DMS 273 (cell line): Measurements from ENCODE around the gene RBMS1.
A peak's percentile ranks its signal among the peaks of the same experiment; 100 is the strongest.

Source experiments
- DNase-seq: peaks from one replicate; lab custom pipeline; 2025; ENCODE audit not compliant: unreplicated experiment; lab: John Stamatoyannopoulos, UW

The RBMS1 gene

GRCh38 chr2:160258492-160258805 lies 235.2 kb downstream of the RBMS1 start:
- no peak for DNase-seq

DNA sequence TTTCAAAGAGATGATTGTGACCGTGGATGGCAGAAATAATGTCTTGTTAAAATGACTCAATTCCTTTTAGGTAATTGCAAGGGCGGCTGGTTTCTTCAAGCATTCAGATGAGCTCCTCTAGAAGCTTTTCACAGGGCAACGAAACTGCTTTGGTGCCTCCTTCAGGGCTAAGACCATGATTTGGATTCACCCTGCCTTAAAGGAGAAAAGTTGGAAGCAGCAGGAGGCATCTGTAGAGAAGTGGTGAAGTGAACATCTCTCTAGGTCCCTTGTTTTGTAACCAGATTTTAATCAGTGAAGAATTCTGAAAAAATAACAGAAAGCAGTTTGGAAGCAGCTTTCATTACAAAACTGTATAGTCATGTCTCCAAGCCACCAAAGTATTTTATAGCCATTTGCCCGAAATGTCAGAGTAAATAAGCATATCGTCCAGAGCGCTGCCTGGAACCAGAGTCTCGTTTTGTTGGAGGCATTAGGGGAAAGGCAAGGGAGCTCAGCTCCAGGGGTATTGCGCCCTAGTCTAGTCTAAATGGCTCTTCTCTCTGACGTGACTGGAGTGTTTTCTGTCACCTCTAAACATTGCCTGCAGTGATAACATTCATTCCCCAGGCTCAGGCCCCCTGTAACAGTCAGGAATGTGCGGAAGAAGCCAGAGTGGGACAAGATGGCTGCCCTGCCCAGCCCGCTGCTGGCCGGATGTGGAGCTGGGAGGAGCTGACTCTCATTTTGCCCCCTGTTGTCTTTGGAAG lies 235.7 kb downstream of the RBMS1 start:
- DNase-seq: no peak

DNA sequence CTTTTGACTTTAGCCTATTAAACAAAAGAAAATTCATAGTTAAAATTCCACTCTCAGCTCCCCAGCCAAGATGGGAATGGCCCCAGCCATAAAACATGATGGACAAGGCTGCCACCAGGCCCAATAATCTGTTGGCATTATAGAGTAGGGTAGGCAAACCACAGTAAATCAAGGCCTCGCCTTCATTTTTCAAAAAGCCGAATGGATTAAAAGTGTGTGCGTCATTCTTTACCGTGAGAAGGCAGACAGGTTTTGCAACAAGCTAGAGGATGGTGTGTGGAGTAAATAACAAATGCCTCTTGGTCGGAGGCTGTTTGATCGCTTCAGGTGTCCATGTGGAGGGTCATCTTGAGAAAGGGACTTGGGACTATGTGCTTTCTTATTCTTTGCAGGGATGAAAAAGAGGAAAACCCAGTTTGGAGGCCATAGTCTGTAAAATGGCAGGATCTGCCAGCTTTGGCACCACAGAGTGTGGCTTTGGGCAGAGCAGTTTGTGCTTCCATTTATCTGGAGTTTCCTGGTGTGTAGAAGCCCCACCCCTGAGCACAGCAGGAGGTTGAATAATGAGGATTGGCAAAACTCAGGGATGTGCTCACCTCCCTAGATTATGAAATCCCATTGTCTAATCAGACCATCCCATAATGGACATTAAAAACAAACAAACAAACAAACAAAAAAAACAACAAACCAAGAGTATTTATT lies 236.4 kb downstream of the RBMS1 start:
- no peak for DNase-seq

GRCh38 chr2:160256507-160256906 lies 237.1 kb downstream of the RBMS1 start:
- no peak for DNase-seq

GRCh38 chr2:160255408-160255807 lies 238.2 kb downstream of the RBMS1 start:
- DNase-seq: no peak

DNA sequence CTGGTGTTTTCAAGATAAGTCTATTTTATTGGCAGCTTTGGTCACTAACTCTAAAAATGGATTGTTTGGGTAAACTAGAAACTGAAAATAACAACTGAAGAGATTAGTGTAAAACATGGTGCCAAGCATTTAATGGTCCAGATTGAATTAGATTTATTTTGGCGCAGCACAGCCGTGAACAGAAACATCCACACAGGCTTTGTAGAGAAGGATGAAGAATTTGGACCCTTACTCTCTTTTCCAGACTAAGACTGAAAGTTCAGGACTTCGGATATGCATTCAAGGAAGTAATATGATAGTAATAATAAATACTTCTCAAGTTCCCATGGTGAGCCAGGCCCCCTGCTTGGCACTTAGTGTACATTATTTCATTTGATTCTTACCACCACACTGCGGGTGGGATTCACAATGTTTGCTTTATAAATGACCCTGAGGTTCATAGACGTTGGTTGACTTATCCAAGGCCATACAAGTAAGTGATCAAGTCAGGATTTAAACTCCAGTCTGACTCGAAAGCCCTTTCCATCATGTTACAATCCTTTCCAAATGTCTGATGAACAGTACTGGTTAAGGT lies 239.3 kb downstream of the RBMS1 start:
- DNase-seq: no peak

DNA sequence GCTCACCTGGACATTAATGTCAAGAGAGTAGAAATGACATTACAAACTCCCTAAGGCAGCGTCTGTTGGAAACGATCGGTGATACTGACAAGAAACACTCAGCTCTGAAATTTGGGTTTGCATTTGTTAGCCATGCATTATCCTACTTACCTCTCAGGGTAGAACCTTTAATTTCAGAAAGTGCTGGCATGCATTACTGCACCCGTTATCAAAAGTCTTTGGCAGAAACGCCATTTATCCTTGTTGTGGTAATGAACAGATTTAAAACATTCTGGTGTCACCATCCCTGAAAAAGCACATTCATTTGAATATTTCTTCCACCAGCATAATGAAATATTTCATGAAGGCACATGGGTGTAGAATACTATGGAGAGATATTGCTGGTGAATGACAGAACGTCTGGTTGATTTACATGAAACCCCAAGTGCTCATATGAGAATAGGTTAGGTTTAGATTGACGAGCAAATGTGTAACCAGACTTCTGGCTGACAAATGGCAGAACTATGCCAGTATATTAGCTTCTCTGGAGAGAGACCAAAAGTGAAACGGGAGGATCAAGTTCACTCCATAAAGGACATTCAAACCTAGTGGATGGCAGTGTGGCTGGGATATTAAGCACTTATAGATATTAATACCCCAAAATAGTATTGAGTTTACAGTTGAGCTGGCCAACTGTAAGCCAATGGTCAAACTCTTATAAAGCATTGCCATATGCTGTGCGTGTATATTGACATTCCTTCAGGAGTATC lies 240.0 kb downstream of the RBMS1 start:
- no peak for DNase-seq

GRCh38 chr2:160252900-160253299 lies 240.7 kb downstream of the RBMS1 start:
- DNase-seq: no peak

GRCh38 chr2:160252278-160252887 lies 241.2 kb downstream of the RBMS1 start:
- peak; percentile 58 for DNase-seq

DNA sequence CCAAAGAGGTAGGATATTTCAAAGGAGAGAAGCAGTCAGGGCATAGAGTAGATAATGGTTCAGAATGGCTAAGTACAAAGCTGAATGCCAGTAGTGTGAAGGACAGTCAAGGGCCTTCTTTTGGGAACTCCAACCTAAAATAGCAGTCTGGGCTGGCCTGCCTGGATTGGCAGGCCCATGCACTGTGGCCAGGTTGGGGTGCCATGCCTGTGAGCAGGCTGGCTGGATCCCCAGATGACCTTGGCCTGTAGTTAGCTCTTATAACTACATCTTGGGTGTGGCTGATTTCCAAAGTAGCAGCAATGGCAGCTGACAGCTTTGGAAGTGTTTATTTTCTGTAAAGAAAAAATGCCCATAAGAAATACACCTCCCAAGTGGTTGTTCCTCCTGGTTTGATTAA lies 242.0 kb downstream of the RBMS1 start:
- DNase-seq: no peak

GRCh38 chr2:160249876-160250275 lies 243.7 kb downstream of the RBMS1 start:
- DNase-seq: no peak

- DNase-seq: peak; percentile 15
These were observed 246.1 kb downstream of the RBMS1 start for GRCh38 chr2:160247296-160248035.

DNA sequence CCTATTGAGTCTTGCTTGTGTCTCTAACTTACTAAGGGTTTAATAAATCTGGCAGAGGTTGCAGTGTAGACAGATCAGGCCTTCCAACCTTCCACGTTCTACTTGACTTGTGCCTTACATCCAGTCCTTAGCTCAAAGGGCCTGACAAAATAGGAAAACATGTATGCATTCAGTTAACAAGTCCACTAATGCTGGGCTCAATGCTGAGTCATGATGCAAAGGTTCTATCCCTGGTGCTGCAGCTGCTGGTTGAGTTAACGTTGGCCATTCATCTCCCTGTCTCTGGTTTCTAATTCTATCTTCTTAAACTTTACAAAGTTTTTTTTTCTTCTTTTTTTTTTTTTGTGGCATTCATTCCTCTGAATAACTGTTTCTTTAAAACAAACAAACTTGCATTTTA lies 247.3 kb downstream of the RBMS1 start:
- no peak for DNase-seq

DNA sequence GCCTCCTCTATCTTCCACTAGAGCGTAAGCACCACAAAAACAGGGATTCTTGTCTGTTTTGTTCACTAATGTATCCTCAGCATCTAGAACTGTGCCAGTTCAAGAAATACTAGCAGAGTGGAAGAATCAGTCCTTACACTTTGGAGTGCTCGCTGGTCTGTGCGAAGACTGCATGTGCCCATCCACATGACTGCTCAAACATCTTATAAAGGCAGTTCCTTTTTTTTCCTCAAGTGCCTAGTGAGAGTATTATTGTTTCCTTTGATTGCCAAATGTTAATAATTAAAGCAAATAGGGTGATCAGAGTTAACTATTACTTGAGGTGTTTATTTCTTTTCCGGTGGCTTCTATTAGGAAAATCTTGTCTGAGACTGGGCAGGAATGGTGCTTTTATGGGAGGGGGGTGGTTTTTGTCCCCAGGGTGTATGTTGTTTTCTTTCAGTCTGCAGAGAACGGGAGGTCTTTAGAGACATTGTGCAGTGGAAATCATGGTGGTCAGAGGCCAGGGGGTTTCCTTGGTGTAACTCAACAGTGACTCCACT lies 247.9 kb downstream of the RBMS1 start:
- no peak for DNase-seq

GRCh38 chr2:160242893-160243564 lies 250.6 kb downstream of the RBMS1 start:
- peak; percentile 72 for DNase-seq

DNA sequence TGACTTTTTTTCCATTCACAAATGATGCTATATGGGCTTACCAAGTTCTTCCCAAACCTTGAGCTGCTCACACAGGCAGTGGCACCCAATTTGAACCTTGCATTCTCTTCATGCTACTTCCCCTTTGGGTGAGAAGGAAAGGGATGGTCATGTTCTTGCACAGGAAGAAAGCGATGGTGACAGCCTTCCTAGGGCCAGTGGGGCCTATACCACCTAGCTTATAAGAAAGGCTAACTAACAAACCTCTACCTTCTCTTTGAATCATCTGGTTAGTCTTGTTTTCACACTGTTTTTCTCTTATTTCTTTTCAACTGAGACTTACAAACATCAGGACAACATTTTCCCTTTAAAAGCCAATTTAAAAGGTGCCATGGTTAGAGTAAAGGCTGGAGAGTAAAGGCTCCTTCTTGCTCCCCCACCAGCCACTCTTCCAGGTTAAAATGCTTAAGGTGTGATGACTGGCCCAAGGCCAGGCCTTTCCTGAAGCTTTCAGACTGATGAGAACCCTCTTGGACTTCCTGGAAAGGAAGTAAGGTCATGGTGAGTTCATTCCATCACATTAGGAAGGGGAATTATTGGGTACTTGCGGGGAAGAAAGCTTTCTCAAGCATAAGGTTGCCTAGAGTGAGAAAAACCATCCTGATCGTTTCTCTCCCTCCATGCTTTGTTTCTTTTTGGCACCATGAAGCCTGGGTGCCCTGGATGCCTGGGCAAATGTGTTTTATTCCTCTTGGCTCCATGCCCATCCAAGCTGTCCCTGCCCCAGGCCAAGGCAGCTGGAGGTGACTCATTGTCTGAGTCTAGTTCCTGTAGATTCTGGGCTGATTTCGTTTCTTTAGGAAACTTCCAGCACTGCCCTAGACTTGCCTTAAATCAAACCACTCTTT lies 252.1 kb downstream of the RBMS1 start:
- peak; percentile 76 for DNase-seq

DNA sequence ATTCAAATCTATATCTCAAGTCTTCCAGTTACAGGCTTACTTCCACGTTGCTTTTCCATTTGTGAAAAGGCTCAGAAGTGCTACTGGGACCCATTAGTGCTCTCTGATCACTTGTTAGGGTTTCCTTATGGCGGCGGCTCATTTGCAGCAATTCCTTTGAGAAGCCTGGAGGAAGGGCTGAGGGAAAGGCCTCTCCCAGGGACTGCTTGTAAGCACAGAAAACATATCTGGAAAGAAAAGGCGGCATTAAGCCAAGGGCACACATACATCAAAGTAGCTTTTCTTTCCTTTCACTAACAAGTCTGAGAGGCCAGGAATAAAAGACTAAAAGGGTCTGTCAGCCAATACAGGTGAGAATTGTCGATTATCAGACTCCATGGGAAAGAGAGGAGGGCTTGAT lies 254.2 kb downstream of the RBMS1 start:
- no peak for DNase-seq

DNA sequence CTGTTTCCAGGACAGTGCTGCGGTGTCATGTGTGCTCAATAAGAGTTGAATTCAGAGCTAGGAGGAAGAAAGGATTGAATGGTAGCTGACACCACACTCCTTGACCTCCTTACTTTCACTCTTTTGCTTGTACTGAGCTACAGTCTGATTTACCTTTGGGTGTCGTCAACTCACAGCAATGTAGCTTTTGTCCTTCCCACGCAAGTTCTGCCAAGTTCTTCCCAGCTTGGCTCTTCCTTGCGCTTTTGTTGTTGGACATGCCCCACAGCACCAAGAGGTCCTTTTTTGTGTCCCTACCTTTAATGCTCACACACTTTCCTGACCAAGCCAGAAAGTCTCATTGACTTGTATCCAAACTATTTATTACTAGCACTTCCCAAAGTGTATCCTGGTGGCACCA lies 255.2 kb downstream of the RBMS1 start:
- no peak for DNase-seq
